ENCODE measurements around the gene PAXX.

Gene PAXX

GRCh38 chr9:136975644-136976043 is 16.6 kb upstream of the PAXX start:
- Histone ChIP-seq H3K27me3 (ENCODE audit: control insufficient read depth in 1 of 2, insufficient read depth in 2 of 2, low read length in 2 of 2) (peaks cover 0 to 16% of the 10 kb centered on the region in 2 donors), H3K9ac (ENCODE audit: low read depth in 1 of 2, low read length in 2 of 2) (no peak overlapping the region), H3K4me1 (ENCODE audit: control insufficient read depth in 1 of 2, insufficient read depth in 2 of 2, low read length in 2 of 2) (peaks cover 0 to 13% of the 10 kb centered on the region in 2 donors), H3K36me3 (ENCODE audit: control insufficient read depth in 1 of 2, insufficient read depth in 2 of 2, low read length in 2 of 2) (no peaks in the 10 kb centered on the region), H3K4me3 (ENCODE audit: low read depth in 1 of 2, low read length in 2 of 2) (no peak overlapping the region), H3K27ac (ENCODE audit: low read depth, low read length) (no peak overlapping the region), H3K9me3 (ENCODE audit: control insufficient read depth in 1 of 2, low read length in 2 of 2) (no peaks in the 10 kb centered on the region)

- no peak within 1 kb of the TSS for H3K27ac ChIP-seq (ENCODE audit: low read depth, low read length)
- H3K36me3 ChIP-seq (ENCODE audit: control insufficient read depth in 1 of 2, insufficient read depth in 2 of 2, low read length in 2 of 2) = no peaks in the 10 kb centered on the region
- H3K4me1 ChIP-seq (ENCODE audit: control insufficient read depth in 1 of 2, insufficient read depth in 2 of 2, low read length in 2 of 2) = peaks cover 0 to 13% of the 10 kb centered on the region in 2 donors
- H3K27me3 ChIP-seq (ENCODE audit: control insufficient read depth in 1 of 2, insufficient read depth in 2 of 2, low read length in 2 of 2) = peaks cover 0 to 16% of the 10 kb centered on the region in 2 donors
- no peak within 1 kb of the TSS for H3K9ac ChIP-seq (ENCODE audit: low read depth in 1 of 2, low read length in 2 of 2)
- H3K9me3 ChIP-seq (ENCODE audit: control insufficient read depth in 1 of 2, low read length in 2 of 2) = no peaks in the 10 kb centered on the region
- peak within 1 kb of the TSS; percentile 40 to 45 for H3K4me3 ChIP-seq (ENCODE audit: low read depth in 1 of 2, low read length in 2 of 2)
Observed at GRCh38 chr9:136977223-136977622, 15.0 kb upstream of the PAXX start, which contains the start of gene PTGDS. TSS of gene PTGDS (plus strand) at chr9:136977504. CDS start at chr9:136977579, 75 bp downstream.

GRCh38 chr9:136977649-136978072 is 14.6 kb upstream of the PAXX start:
- no peak overlapping the region for H3K9ac ChIP-seq (ENCODE audit: low read depth in 1 of 2, low read length in 2 of 2)
- H3K9me3 ChIP-seq (ENCODE audit: control insufficient read depth in 1 of 2, low read length in 2 of 2) = no peaks in the 10 kb centered on the region
- H3K36me3 ChIP-seq (ENCODE audit: control insufficient read depth in 1 of 2, insufficient read depth in 2 of 2, low read length in 2 of 2) = no peaks in the 10 kb centered on the region
- H3K4me3 ChIP-seq (ENCODE audit: low read depth in 1 of 2, low read length in 2 of 2) = peak overlapping the region; percentile 40 to 45
- H3K27ac ChIP-seq (ENCODE audit: low read depth, low read length) = no peak overlapping the region
- peaks cover 0 to 16% of the 10 kb centered on the region in 2 donors for H3K27me3 ChIP-seq (ENCODE audit: control insufficient read depth in 1 of 2, insufficient read depth in 2 of 2, low read length in 2 of 2)
- H3K4me1 ChIP-seq (ENCODE audit: control insufficient read depth in 1 of 2, insufficient read depth in 2 of 2, low read length in 2 of 2) = peaks cover 0 to 13% of the 10 kb centered on the region in 2 donors

- Histone ChIP-seq H3K9me3 (ENCODE audit: control insufficient read depth in 1 of 2, low read length in 2 of 2) (no peaks in the 10 kb centered on the region), H3K4me3 (ENCODE audit: low read depth in 1 of 2, low read length in 2 of 2) (peak overlapping the region; percentile 40 to 45), H3K4me1 (ENCODE audit: control insufficient read depth in 1 of 2, insufficient read depth in 2 of 2, low read length in 2 of 2) (peaks cover 0 to 13% of the 10 kb centered on the region in 2 donors), H3K27me3 (ENCODE audit: control insufficient read depth in 1 of 2, insufficient read depth in 2 of 2, low read length in 2 of 2) (peaks cover 1 to 16% of the 10 kb centered on the region in 2 donors), H3K36me3 (ENCODE audit: control insufficient read depth in 1 of 2, insufficient read depth in 2 of 2, low read length in 2 of 2) (no peaks in the 10 kb centered on the region), H3K9ac (ENCODE audit: low read depth in 1 of 2, low read length in 2 of 2) (no peak overlapping the region), H3K27ac (ENCODE audit: low read depth, low read length) (no peak overlapping the region)
Observed at GRCh38 chr9:136978073-136978864, 14.0 kb upstream of the PAXX start.

- Histone ChIP-seq H3K4me1 (ENCODE audit: control insufficient read depth in 1 of 2, insufficient read depth in 2 of 2, low read length in 2 of 2) (peaks cover 0 to 13% of the 10 kb centered on the region in 2 donors), H3K27ac (ENCODE audit: low read depth, low read length) (no peak overlapping the region), H3K9me3 (ENCODE audit: control insufficient read depth in 1 of 2, low read length in 2 of 2) (no peaks in the 10 kb centered on the region), H3K4me3 (ENCODE audit: low read depth in 1 of 2, low read length in 2 of 2) (no peak overlapping the region), H3K9ac (ENCODE audit: low read depth in 1 of 2, low read length in 2 of 2) (no peak overlapping the region), H3K36me3 (ENCODE audit: control insufficient read depth in 1 of 2, insufficient read depth in 2 of 2, low read length in 2 of 2) (no peaks in the 10 kb centered on the region), H3K27me3 (ENCODE audit: control insufficient read depth in 1 of 2, insufficient read depth in 2 of 2, low read length in 2 of 2) (peaks cover 6 to 21% of the 10 kb centered on the region in 2 donors)
Observed at GRCh38 chr9:136978865-136979544, 13.2 kb upstream of the PAXX start.

- Histone ChIP-seq H3K36me3 (ENCODE audit: control insufficient read depth in 1 of 2, insufficient read depth in 2 of 2, low read length in 2 of 2) (no peaks in the 10 kb centered on the region), H3K9ac (ENCODE audit: low read depth in 1 of 2, low read length in 2 of 2) (no peak overlapping the region), H3K27me3 (ENCODE audit: control insufficient read depth in 1 of 2, insufficient read depth in 2 of 2, low read length in 2 of 2) (peaks cover 15 to 31% of the 10 kb centered on the region in 2 donors), H3K4me3 (ENCODE audit: low read depth in 1 of 2, low read length in 2 of 2) (no peak overlapping the region), H3K27ac (ENCODE audit: low read depth, low read length) (no peak overlapping the region), H3K4me1 (ENCODE audit: control insufficient read depth in 1 of 2, insufficient read depth in 2 of 2, low read length in 2 of 2) (peaks cover 0 to 13% of the 10 kb centered on the region in 2 donors), H3K9me3 (ENCODE audit: control insufficient read depth in 1 of 2, low read length in 2 of 2) (no peaks in the 10 kb centered on the region)
Observed at GRCh38 chr9:136979769-136980587, 12.2 kb upstream of the PAXX start.

- Histone ChIP-seq H3K27me3 (ENCODE audit: control insufficient read depth in 1 of 2, insufficient read depth in 2 of 2, low read length in 2 of 2) (peaks cover 18 to 31% of the 10 kb centered on the region in 2 donors), H3K36me3 (ENCODE audit: control insufficient read depth in 1 of 2, insufficient read depth in 2 of 2, low read length in 2 of 2) (no peaks in the 10 kb centered on the region), H3K4me3 (ENCODE audit: low read depth in 1 of 2, low read length in 2 of 2) (no peak overlapping the region), H3K4me1 (ENCODE audit: control insufficient read depth in 1 of 2, insufficient read depth in 2 of 2, low read length in 2 of 2) (peaks cover 0 to 11% of the 10 kb centered on the region in 2 donors), H3K9me3 (ENCODE audit: control insufficient read depth in 1 of 2, low read length in 2 of 2) (no peaks in the 10 kb centered on the region), H3K9ac (ENCODE audit: low read depth in 1 of 2, low read length in 2 of 2) (no peak overlapping the region), H3K27ac (ENCODE audit: low read depth, low read length) (no peak overlapping the region)
Observed at GRCh38 chr9:136980669-136981478, 11.3 kb upstream of the PAXX start.

- peaks cover 18 to 29% of the 10 kb centered on the region in 2 donors for H3K27me3 ChIP-seq (ENCODE audit: control insufficient read depth in 1 of 2, insufficient read depth in 2 of 2, low read length in 2 of 2)
- H3K4me1 ChIP-seq (ENCODE audit: control insufficient read depth in 1 of 2, insufficient read depth in 2 of 2, low read length in 2 of 2) = peaks cover 0 to 9% of the 10 kb centered on the region in 2 donors
- no peak overlapping the region for H3K4me3 ChIP-seq (ENCODE audit: low read depth in 1 of 2, low read length in 2 of 2)
- H3K27ac ChIP-seq (ENCODE audit: low read depth, low read length) = no peak overlapping the region
- H3K9me3 ChIP-seq (ENCODE audit: control insufficient read depth in 1 of 2, low read length in 2 of 2) = no peaks in the 10 kb centered on the region
- no peaks in the 10 kb centered on the region for H3K36me3 ChIP-seq (ENCODE audit: control insufficient read depth in 1 of 2, insufficient read depth in 2 of 2, low read length in 2 of 2)
- H3K9ac ChIP-seq (ENCODE audit: low read depth in 1 of 2, low read length in 2 of 2) = no peak overlapping the region
Observed at GRCh38 chr9:136981588-136982231, 10.5 kb upstream of the PAXX start.
